HepG2 (cell line): ENCODE results near the gene F7. TPM values are rescaled to one million over a fixed set of nuclear protein-coding genes. Genes with fewer than 3 reads are reported as not detected.

ENCODE experiments used
- BHLHE40 ChIP-seq: IDR thresholded peaks from 2 replicates; pipeline ENCODE4 v1.6.1; 2011; ENCODE audit warnings: low read length, improper control_type of control experiment
- CHD4 ChIP-seq: fragments of 200-600 bp; sonication (generic); IDR thresholded peaks from 2 replicates; pipeline ENCODE4 v1.7.0; 2017; ENCODE audit warnings: mild to moderate bottlenecking, low read length, borderline replicate concordance
- CREM ChIP-seq, 2 experiments: sonication (generic) in 1 of 2; formaldehyde crosslinking in 1 of 2; IDR thresholded peaks; 2 replicates each; pipeline versions ENCODE4 v1.4.0 to v1.6.1; 2016 to 2020; ENCODE audit warnings: antibody characterized with exemption in 1 of 2, mild to moderate bottlenecking in 1 of 2, missing genetic modification reagents in 1 of 2
- DNMT3B ChIP-seq: conservative IDR thresholded peaks from 2 replicates; pipeline ENCODE4 v1.6.1; 2016; ENCODE audit warnings: missing biosample characterization, control low read depth
- EEA1 ChIP-seq: sonication (generic); formaldehyde crosslinking; IDR thresholded peaks from 2 replicates; pipeline ENCODE4 v1.5.1; 2020; ENCODE audit warnings: mild to moderate bottlenecking, missing genetic modification reagents, borderline replicate concordance
- GATAD1 ChIP-seq: IDR thresholded peaks from 2 replicates; pipeline ENCODE4 v1.6.1; 2016; ENCODE audit warnings: missing genetic modification reagents, missing compliant biosample characterization
- GLI4 ChIP-seq: sonication (generic); formaldehyde crosslinking; IDR thresholded peaks from 2 replicates; pipeline ENCODE4 v1.5.1; 2020; ENCODE audit warnings: missing genetic modification reagents, mild to moderate bottlenecking, moderate library complexity, borderline replicate concordance
- HHEX ChIP-seq: IDR thresholded peaks from 2 replicates; pipeline ENCODE4 v1.6.1; 2016; ENCODE audit warnings: control low read depth
- HMG20A ChIP-seq: IDR thresholded peaks from 2 replicates; pipeline ENCODE4 v1.6.1; 2016; ENCODE audit warnings: borderline replicate concordance
- HOXA3 ChIP-seq: sonication (generic); formaldehyde crosslinking; IDR thresholded peaks from 2 replicates; pipeline ENCODE4 v1.5.0; 2020; ENCODE audit warnings: missing genetic modification reagents
- KAT8 ChIP-seq: IDR thresholded peaks from 2 replicates; pipeline ENCODE4 v1.6.1; 2016; ENCODE audit warnings: missing genetic modification reagents, missing compliant biosample characterization
- PITX1 ChIP-seq: sonication (generic); formaldehyde crosslinking; IDR thresholded peaks from 2 replicates; pipeline ENCODE4 v1.5.1; 2020; ENCODE audit warnings: mild to moderate bottlenecking, missing genetic modification reagents
- RBFOX2 ChIP-seq: fragments of 200-400 bp; formaldehyde crosslinking; IDR thresholded peaks from 2 replicates; pipeline ENCODE4 v1.6.1; 2017; ENCODE audit warnings: low read depth, mild to moderate bottlenecking, low read length
- SALL1 ChIP-seq: sonication (generic); formaldehyde crosslinking; IDR thresholded peaks from 2 replicates; pipeline ENCODE4 v1.8.0; 2022; ENCODE audit warnings: mild to moderate bottlenecking, missing genetic modification reagents
- SAP130 ChIP-seq: IDR thresholded peaks from 2 replicates; pipeline ENCODE4 v1.6.1; 2016; ENCODE audit warnings: low read depth
- SP140L ChIP-seq: sonication (generic); formaldehyde crosslinking; IDR thresholded peaks from 2 replicates; pipeline ENCODE4 v1.4.0; 2020; ENCODE audit warnings: missing genetic modification reagents, borderline replicate concordance
- TBX3 ChIP-seq: fragments of 450-650 bp; IDR thresholded peaks from 2 replicates; pipeline ENCODE4 v1.6.1; 2017; ENCODE audit warnings: antibody characterized with exemption, mild to moderate bottlenecking, inconsistent platforms, borderline replicate concordance
- TRIM24 ChIP-seq: sonication (generic); formaldehyde crosslinking; IDR thresholded peaks from 2 replicates; pipeline ENCODE4 v1.8.0; 2022; ENCODE audit warnings: mild to moderate bottlenecking, missing genetic modification reagents
- ZNF230 ChIP-seq: sonication (generic); formaldehyde crosslinking; IDR thresholded peaks from 2 replicates; pipeline ENCODE4 v1.4.0; 2020; ENCODE audit warnings: mild to moderate bottlenecking, missing genetic modification reagents
- ZNF672 ChIP-seq: sonication (generic); formaldehyde crosslinking; IDR thresholded peaks from 2 replicates; pipeline ENCODE4 v1.8.1; 2022; ENCODE audit warnings: missing genetic modification reagents
- polyA plus RNA-seq, 8 experiments: library from polyadenylated mRNA; depleted of rRNA in 3 of 8; stranded (reverse) in 7 of 8; unstranded in 1 of 8; fragments of >200 nt; fragmentation: Illumina TruSeq in 4 of 8; extraction: Trizol in 4 of 8; gene quantifications; 2 replicates each; pipeline versions ENCODE4 v1.2.1 to v1.2.3, GENCODE V29; 2011 to 2016; ENCODE audit warnings: low read depth in 4 of 8, missing spikeins in 1 of 8, mixed read lengths in 1 of 8; ENCODE audit not compliant: insufficient read depth in 1 of 8
- total RNA-seq, 5 experiments: library from RNA; depleted of rRNA; stranded (reverse); fragments of >200 nt; fragmentation: Illumina TruSeq; extraction: Trizol; gene quantifications; 2 replicates each; pipeline ENCODE4 v1.2.3, GENCODE V29; 2016; ENCODE audit warnings: low read depth in 1 of 5
- TF ChIP-seq, protein P1 (sequence below): sonication (generic); formaldehyde crosslinking; IDR thresholded peaks from 2 replicates; pipeline ENCODE4 v1.9.0; 2021; ENCODE audit warnings: missing genetic modification reagents, borderline replicate concordance
- TF ChIP-seq, protein P2 (sequence below): sonication (generic); formaldehyde crosslinking; IDR thresholded peaks from 2 replicates; pipeline ENCODE4 v1.4.0; 2020; ENCODE audit warnings: missing genetic modification reagents
- TF ChIP-seq, protein P3 (sequence below): sonication (generic); formaldehyde crosslinking; IDR thresholded peaks from 2 replicates; pipeline ENCODE4 v1.4.0; 2020; ENCODE audit warnings: missing genetic modification reagents

The F7 gene
- total and polyA plus RNA-seq, 2 of the 13 experiments (the other 11 are each of a cell fraction or from before 2014, with no cell fraction given) = 12.6 to 26.5 TPM

DNA sequence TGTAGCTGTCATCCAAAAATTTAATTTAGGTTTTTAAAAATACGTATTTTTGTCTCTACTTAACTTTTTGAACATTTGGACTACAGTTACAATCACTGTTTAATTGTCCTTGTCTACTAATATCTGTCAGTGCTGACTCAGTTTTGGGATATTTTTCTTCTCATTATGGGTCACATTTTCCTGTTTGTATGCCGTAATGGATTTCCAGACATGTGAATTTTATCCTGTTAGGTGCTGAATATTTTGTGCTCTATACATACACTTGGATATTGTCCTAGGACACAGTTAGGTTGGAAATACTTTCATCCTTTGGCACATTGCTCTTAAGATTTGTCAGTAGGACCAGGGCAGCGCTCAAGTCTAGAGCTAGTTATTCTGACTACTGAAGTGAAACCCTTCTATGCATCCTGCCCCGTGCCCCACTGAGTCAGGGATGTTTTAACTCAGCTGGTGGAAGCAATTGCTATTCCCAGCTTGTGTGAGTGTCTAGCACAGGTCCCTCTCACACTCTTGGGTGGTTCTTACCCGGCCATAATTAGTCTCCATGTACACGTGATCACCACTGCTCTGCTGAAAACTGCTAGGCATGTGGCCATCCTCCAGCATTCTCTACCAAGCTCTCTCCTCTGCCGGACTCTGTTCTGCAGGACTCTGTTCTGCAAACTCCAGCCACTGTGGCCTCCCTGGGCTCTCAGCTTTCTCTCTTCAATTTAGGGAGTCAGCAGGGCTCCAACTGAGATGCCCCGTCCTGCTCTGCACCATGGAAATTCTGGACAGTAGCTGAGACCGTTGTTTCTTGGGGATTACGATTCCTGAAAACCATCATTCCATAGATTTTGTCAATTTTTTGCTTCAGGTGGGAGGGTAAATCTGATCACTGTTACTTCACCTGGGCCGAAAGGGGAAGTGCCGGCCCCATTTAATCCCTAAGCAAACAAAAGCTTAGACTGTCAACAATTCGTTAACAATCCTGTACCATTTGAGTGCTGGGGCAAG, 64.0 kb downstream of the F7 start (continued):
- TF ChIP-seq ZNF230 (CRISPR knock-in tag) (peak; percentile 65; the same call in 1 of the 2 replicates), SALL1 (CRISPR knock-in tag) (peak; percentile 54), BHLHE40 (peak; percentile 34; the same call in 1 of the 2 replicates), TBX3 (peak; percentile 48; the same call in 1 of the 2 replicates), GATAD1 (CRISPR knock-in tag) (no peak), PITX1 (peak; percentile 100), TRIM24 (CRISPR knock-in tag) (no peak), ZNF672 (CRISPR knock-in tag) (no peak), HMG20A (peak; percentile 69), CHD4 (0 out of 2 replicates have a peak, but pooled peaks have one; percentile 55), EEA1 (CRISPR knock-in tag) (no peak), KAT8 (CRISPR knock-in tag) (peak; percentile 40; the same call in 1 of the 2 replicates), HHEX (CRISPR knock-in tag) (peak; percentile 61), GLI4 (CRISPR knock-in tag) (no peak), CREM (IDR thresholded peaks at IDR 0.05) (peak; percentile 37; the same call in 1 of the 2 replicates), CREM (CRISPR knock-in tag; IDR thresholded peaks at IDR 0.05) (no peak), DNMT3B (CRISPR knock-in tag) (no peak), SP140L (no peak), RBFOX2 (no peak), SAP130 (CRISPR knock-in tag) (peak; percentile 81), HOXA3 (CRISPR knock-in tag) (no peak)
- TF ChIP-seq, protein P1, sequence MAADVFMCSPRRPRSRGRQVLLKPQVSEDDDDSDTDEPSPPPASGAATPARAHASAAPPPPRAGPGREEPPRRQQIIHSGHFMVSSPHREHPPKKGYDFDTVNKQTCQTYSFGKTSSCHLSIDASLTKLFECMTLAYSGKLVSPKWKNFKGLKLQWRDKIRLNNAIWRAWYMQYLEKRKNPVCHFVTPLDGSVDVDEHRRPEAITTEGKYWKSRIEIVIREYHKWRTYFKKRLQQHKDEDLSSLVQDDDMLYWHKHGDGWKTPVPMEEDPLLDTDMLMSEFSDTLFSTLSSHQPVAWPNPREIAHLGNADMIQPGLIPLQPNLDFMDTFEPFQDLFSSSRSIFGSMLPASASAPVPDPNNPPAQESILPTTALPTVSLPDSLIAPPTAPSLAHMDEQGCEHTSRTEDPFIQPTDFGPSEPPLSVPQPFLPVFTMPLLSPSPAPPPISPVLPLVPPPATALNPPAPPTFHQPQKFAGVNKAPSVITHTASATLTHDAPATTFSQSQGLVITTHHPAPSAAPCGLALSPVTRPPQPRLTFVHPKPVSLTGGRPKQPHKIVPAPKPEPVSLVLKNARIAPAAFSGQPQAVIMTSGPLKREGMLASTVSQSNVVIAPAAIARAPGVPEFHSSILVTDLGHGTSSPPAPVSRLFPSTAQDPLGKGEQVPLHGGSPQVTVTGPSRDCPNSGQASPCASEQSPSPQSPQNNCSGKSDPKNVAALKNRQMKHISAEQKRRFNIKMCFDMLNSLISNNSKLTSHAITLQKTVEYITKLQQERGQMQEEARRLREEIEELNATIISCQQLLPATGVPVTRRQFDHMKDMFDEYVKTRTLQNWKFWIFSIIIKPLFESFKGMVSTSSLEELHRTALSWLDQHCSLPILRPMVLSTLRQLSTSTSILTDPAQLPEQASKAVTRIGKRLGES (CRISPR knock-in tag) = no peak
- TF ChIP-seq, protein P2, sequence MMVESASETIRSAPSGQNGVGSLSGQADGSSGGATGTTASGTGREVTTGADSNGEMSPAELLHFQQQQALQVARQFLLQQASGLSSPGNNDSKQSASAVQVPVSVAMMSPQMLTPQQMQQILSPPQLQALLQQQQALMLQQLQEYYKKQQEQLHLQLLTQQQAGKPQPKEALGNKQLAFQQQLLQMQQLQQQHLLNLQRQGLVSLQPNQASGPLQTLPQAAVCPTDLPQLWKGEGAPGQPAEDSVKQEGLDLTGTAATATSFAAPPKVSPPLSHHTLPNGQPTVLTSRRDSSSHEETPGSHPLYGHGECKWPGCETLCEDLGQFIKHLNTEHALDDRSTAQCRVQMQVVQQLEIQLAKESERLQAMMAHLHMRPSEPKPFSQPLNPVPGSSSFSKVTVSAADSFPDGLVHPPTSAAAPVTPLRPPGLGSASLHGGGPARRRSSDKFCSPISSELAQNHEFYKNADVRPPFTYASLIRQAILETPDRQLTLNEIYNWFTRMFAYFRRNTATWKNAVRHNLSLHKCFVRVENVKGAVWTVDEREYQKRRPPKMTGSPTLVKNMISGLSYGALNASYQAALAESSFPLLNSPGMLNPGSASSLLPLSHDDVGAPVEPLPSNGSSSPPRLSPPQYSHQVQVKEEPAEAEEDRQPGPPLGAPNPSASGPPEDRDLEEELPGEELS (CRISPR knock-in tag) = peak; percentile 92
- TF ChIP-seq, protein P3, sequence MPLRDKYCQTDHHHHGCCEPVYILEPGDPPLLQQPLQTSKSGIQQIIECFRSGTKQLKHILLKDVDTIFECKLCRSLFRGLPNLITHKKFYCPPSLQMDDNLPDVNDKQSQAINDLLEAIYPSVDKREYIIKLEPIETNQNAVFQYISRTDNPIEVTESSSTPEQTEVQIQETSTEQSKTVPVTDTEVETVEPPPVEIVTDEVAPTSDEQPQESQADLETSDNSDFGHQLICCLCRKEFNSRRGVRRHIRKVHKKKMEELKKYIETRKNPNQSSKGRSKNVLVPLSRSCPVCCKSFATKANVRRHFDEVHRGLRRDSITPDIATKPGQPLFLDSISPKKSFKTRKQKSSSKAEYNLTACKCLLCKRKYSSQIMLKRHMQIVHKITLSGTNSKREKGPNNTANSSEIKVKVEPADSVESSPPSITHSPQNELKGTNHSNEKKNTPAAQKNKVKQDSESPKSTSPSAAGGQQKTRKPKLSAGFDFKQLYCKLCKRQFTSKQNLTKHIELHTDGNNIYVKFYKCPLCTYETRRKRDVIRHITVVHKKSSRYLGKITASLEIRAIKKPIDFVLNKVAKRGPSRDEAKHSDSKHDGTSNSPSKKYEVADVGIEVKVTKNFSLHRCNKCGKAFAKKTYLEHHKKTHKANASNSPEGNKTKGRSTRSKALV (CRISPR knock-in tag) = no peak
